ENCODE data around the gene CCDC197.

DNA sequence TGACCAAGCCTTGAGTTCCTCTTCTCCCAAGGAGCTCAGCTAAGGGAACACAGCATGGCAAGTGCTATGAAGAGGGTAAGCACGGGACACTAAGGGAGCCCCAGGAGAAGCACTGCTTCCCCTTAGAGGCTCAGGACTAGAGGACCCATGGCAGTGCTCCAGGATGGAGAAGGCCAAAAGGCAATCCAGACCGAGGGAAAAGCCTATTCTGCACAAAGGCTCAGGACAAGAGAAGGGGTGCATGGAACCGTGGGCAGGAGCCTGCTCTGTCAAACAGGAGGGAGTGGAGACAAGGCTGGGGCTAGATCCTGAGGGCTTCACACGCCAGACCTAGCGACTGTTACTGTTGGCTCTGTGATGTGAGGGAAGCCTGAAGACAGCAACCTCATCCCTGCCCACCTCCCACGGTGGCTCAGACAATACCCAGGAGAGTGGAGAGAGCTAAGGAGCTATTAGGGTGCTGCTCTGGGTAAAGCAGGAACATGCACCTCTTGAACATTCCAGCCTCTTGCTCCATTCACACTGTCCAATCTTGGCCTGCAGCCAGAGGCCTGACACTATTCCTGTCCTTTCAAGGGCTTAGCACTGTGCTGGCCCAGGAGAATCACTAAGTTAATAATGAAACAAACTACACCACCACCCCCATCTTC is 53.3 kb downstream of the CCDC197 start:
- TF ChIP-seq CTCF (IDR thresholded peaks at IDR 0.05): no peak
- no peak for TF ChIP-seq ZFX (IDR thresholded peaks at IDR 0.05; ENCODE audit: borderline replicate concordance)

All from 22Rv1 (cell line).